GM21528 (cell line): ENCODE data around the gene SLC7A5.
"Not testable (repeated sequence)": the region's sequence is repeated elsewhere in the genome, so short reads cannot be mapped to it uniquely, and the experiment has no call there.

ENCODE experiments used
- ATAC-seq: cut with Tn5 transposase; IDR thresholded peaks from one replicate; pipeline ENCODE4 v1.9.1; 2021; ENCODE audit warnings: mild to moderate bottlenecking, moderate library complexity; ENCODE audit not compliant: unreplicated experiment, low FRiP score

Gene SLC7A5

GRCh38 chr16:87824991-87825841, 44.1 kb downstream of the SLC7A5 start:
- ATAC-seq: no peak

GRCh38 chr16:87824016-87824990, 45.0 kb downstream of the SLC7A5 start:
- no peak for ATAC-seq

GRCh38 chr16:87823181-87823929, 46.0 kb downstream of the SLC7A5 start:
- ATAC-seq: no peak

- no peak for ATAC-seq
Measured at GRCh38 chr16:87822108-87822970, 47.0 kb downstream of the SLC7A5 start.

GRCh38 chr16:87821376-87822107, 47.8 kb downstream of the SLC7A5 start:
- ATAC-seq: no peak

GRCh38 chr16:87819983-87820382, 49.3 kb downstream of the SLC7A5 start:
- ATAC-seq: no peak

- no peak for ATAC-seq
Measured at GRCh38 chr16:87819282-87819681, 50.0 kb downstream of the SLC7A5 start.

GRCh38 chr16:87818533-87819161, 50.7 kb downstream of the SLC7A5 start:
- no peak for ATAC-seq

GRCh38 chr16:87817910-87818309, 51.4 kb downstream of the SLC7A5 start:
- no peak for ATAC-seq

GRCh38 chr16:87817370-87817769, 51.9 kb downstream of the SLC7A5 start:
- ATAC-seq: not testable (repeated sequence)

- no peak for ATAC-seq
Measured at GRCh38 chr16:87816507-87817100, 52.7 kb downstream of the SLC7A5 start.

GRCh38 chr16:87815567-87815966, 53.7 kb downstream of the SLC7A5 start:
- no peak for ATAC-seq

GRCh38 chr16:87812200-87812656, 57.1 kb downstream of the SLC7A5 start:
- ATAC-seq: no peak

- not testable (repeated sequence) for ATAC-seq
Measured at GRCh38 chr16:87811454-87811853, 57.9 kb downstream of the SLC7A5 start.

GRCh38 chr16:87809150-87809902, 60.0 kb downstream of the SLC7A5 start:
- peak; percentile 54 for ATAC-seq

- no peak for ATAC-seq
Measured at GRCh38 chr16:87808108-87808507, 61.2 kb downstream of the SLC7A5 start.
